ENCODE measurements around the gene RAI1. TPM values are rescaled to one million over a fixed set of nuclear protein-coding genes. Genes with fewer than 3 reads are reported as not detected.

Gene RAI1, protein sequence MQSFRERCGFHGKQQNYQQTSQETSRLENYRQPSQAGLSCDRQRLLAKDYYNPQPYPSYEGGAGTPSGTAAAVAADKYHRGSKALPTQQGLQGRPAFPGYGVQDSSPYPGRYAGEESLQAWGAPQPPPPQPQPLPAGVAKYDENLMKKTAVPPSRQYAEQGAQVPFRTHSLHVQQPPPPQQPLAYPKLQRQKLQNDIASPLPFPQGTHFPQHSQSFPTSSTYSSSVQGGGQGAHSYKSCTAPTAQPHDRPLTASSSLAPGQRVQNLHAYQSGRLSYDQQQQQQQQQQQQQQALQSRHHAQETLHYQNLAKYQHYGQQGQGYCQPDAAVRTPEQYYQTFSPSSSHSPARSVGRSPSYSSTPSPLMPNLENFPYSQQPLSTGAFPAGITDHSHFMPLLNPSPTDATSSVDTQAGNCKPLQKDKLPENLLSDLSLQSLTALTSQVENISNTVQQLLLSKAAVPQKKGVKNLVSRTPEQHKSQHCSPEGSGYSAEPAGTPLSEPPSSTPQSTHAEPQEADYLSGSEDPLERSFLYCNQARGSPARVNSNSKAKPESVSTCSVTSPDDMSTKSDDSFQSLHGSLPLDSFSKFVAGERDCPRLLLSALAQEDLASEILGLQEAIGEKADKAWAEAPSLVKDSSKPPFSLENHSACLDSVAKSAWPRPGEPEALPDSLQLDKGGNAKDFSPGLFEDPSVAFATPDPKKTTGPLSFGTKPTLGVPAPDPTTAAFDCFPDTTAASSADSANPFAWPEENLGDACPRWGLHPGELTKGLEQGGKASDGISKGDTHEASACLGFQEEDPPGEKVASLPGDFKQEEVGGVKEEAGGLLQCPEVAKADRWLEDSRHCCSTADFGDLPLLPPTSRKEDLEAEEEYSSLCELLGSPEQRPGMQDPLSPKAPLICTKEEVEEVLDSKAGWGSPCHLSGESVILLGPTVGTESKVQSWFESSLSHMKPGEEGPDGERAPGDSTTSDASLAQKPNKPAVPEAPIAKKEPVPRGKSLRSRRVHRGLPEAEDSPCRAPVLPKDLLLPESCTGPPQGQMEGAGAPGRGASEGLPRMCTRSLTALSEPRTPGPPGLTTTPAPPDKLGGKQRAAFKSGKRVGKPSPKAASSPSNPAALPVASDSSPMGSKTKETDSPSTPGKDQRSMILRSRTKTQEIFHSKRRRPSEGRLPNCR (N-terminal part only)
- 15.0 and 30.3 TPM in 2 replicates for total RNA-seq

DNA sequence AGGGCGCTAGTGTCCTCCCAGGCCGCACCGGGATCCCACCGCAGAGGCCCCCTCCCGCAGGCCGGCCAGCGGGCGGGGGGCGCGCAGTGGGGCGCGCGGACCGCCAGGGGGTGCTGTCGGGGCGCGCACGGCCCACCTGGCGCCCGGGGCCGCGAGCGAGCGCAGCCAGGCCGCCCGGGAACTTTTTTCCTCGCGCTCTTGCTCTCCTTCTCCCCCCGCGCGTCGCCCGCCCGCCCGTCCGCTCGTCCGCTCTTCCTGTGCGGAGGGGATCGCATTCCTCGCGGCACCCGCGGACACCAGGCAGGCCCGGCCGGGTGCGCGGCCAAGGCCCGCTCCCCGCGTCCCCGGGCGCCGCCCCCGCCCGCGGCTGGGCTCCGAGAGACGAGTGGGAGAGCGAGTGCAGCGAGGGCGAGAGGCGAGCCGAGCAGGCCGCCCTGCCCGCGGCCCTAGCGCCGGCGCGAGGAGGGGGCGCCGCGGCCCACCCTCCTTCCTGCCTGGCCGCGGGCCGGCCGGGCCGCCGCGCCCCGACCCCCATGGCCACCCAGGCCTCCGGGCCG lies at the start of gene RAI1:
RAI1 (plus strand) TSS at position 272 of the 557 bp plus-strand sequence. CDS start 111,491 bp downstream, outside the sequence.

DNA sequence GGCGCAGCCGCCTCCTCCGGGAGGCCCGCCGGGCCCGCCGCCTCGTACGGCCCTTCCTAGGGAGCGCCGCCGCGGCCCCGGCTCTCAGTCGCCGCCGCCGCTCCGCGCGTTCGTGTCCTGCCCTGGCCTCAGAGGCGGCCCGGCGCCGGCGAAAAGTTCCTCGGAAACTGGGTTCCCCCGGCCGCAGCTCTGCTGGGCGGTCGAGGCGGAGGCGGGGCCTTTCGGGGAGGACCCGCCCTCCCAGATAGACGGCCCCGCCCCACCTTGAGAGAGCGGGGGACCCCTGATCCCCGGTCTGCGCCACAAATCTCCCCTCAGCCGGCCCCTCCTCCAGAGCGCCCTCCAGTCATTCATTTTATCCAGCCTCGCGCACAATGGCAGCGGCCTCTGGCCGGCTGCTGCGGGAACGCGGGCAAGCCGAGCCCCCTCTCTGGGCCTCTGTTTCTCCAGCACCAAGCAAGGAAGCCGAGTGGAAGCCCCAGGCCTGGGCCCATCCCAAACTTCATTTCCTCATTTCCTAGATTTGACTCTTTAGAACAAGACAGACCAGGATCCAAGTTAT lies 155.6 kb downstream of the RAI1 start, which contains the start of gene SREBF1:
SREBF1 (minus strand) TSS at position 169 of the 562 bp plus-strand sequence. CDS start 169 bp downstream, outside the sequence.

Other genes starting within 250 kb of the RAI1 start
- gene MED9, start 204.5 kb upstream of the RAI1 start, total RNA-seq = 10.6 and 12.8 TPM in 2 replicates
- gene RASD1, start 185.1 kb upstream of the RAI1 start, total RNA-seq = 2.5 and 3.4 TPM in 2 replicates
- 24.7 and 51.2 TPM in 2 replicates for gene PEMT, start 89.8 kb upstream of the RAI1 start, total RNA-seq
- 79.2 and 113 TPM in 2 replicates for gene SREBF1, start 155.5 kb downstream of the RAI1 start, total RNA-seq